Chondrocyte (in vitro differentiated cells): Measurements from ENCODE around the gene ZFAND3. TPM values are rescaled to one million over a fixed set of nuclear protein-coding genes. Genes with fewer than 3 reads are reported as not detected.
A peak's percentile ranks its signal among the peaks of the same experiment; 100 is the strongest.

Experiments
- DNase-seq: peaks from one replicate; pipeline ENCODE4 v3.0.0; 2021; ENCODE audit warnings: mixed read lengths, low spot score
- H3K27ac Mint-ChIP-seq: one replicate; pipeline ENCODE4 v1.8.0; 2021; ENCODE audit warnings: mild to moderate bottlenecking, moderate library complexity, mixed read lengths; ENCODE audit not compliant: unreplicated experiment
- H3K27me3 Mint-ChIP-seq: 2 replicates; pipeline ENCODE4 v1.8.0; 2021; ENCODE audit warnings: low read depth, mixed read lengths
- H3K36me3 Mint-ChIP-seq: 2 replicates; pipeline ENCODE4 v1.8.0; 2021; ENCODE audit warnings: low read depth, mixed read lengths
- H3K4me1 Mint-ChIP-seq: 2 replicates; pipeline ENCODE4 v1.8.0; 2021; ENCODE audit warnings: low read depth, mild to moderate bottlenecking, mixed read lengths
- H3K4me3 Mint-ChIP-seq: one replicate; pipeline ENCODE4 v1.8.0; 2021; ENCODE audit warnings: mild to moderate bottlenecking, moderate library complexity, mixed read lengths; ENCODE audit not compliant: unreplicated experiment
- H3K9me3 Mint-ChIP-seq: 2 replicates; pipeline ENCODE4 v1.8.0; 2021; ENCODE audit warnings: low read depth, mixed read lengths
- CTCF ChIP-seq: fragments of 200-600 bp; sonication (generic); IDR thresholded peaks from 2 replicates; pipeline ENCODE4 v1.5.0; 2021; ENCODE audit warnings: antibody characterized with exemption, mild to moderate bottlenecking, moderate library complexity
- total RNA-seq: library from RNA; stranded (reverse); gene quantifications from 3 replicates; pipeline ENCODE4 v1.2.1, GENCODE V29; 2021

ZFAND3 gene
- total RNA-seq, 1 donor from 2014 or later = 98.5 TPM

DNA sequence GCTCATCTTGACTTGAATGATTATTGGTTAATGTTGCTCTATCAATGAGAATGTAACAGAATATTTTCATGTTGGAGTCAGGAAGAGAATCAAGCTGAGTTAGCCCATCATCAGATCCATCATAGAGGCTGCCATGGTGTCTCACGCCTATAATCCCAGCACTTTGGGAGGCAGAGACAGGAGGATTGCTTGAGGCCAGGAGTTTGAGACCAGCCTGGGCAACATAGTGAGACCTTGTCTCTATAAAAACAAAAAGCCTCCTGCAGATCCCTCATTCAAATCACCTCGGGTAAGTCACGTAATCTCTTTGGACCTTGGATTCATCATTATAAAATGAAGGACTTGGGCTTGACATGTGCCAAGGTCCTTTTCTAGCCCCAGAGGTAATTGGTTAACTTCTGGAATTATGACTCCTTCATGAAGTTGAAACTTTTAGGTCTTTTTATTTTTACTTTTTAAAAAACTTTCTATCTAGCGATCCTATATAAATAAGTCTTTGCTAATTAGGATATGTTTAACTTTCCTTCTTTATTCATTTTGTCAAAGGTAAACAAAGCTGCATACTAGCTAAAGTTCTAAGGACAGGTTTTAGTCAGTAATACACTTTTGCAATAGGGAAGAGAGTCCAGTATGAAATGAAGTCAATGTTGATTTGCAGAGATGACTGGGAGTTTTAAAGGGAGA lies 110.9 kb downstream of the ZFAND3 start:
- TF ChIP-seq CTCF = no peak
- no peak for DNase-seq
- H3K9me3 Mint-ChIP-seq = no peaks in the 10 kb centered on the region
- H3K27ac Mint-ChIP-seq = peak overlapping the region; percentile 25
- H3K4me1 Mint-ChIP-seq = peaks cover 54% of the 10 kb centered on the region
- H3K4me3 Mint-ChIP-seq = no peak overlapping the region
- H3K27me3 Mint-ChIP-seq = no peaks in the 10 kb centered on the region
- peaks cover 1% of the 10 kb centered on the region for H3K36me3 Mint-ChIP-seq

GRCh38 chr6:37931066-37931465 lies 111.5 kb downstream of the ZFAND3 start:
- Mint-ChIP-seq H3K9me3 (no peaks in the 10 kb centered on the region), H3K4me3 (no peak overlapping the region), H3K27ac (peak overlapping the region; percentile 25), H3K4me1 (peaks cover 50% of the 10 kb centered on the region), H3K27me3 (no peaks in the 10 kb centered on the region), H3K36me3 (peaks cover 1% of the 10 kb centered on the region)
- no peak for TF ChIP-seq CTCF
- DNase-seq = no peak

DNA sequence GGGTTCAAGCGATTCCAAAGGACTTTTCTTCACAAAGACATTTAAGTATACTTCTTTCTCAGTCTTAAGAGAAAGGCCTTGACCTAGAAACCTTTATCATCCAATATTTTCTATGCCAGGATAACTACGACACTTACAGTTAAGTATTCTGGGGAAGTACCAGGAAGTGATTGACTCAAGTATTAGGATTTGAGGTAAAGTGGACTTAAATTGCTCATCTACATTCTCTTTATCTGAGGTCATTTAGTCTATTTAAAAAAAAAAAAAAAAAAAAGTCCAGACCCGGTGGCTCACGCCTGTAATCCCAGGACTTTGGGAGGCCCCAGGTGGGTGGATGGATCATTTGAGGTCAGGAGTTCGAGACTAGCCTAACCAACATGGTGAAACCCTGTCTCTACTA lies 114.7 kb downstream of the ZFAND3 start:
- Mint-ChIP-seq H3K9me3 (no peaks in the 10 kb centered on the region), H3K36me3 (peaks cover 3% of the 10 kb centered on the region), H3K4me1 (peaks cover 62% of the 10 kb centered on the region), H3K27ac (no peak overlapping the region), H3K27me3 (no peaks in the 10 kb centered on the region), H3K4me3 (no peak overlapping the region)
- no peak for DNase-seq
- no peak for TF ChIP-seq CTCF

DNA sequence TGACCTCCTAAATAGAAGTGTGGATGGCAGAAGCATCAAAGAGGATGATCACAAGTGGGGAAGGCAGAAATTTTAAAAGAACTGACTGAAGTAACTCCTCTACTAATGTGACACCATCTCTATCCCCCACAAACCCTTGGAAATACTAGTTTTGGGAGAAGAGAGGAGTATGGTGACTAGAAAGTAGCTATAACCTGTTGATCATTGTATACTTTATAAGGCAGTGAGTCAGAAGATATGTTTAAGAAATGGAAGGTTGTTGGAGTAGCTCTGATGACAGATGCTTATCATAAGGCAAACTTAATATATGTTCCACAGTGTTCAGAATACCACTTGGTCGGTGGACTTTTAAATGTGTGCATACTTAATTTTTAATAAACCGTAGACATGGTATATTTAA lies 116.6 kb downstream of the ZFAND3 start:
- TF ChIP-seq CTCF = no peak
- peaks cover 4% of the 10 kb centered on the region for H3K36me3 Mint-ChIP-seq
- H3K27me3 Mint-ChIP-seq = no peaks in the 10 kb centered on the region
- H3K9me3 Mint-ChIP-seq = no peaks in the 10 kb centered on the region
- no peak for DNase-seq
- no peak overlapping the region for H3K4me3 Mint-ChIP-seq
- H3K4me1 Mint-ChIP-seq = peaks cover 52% of the 10 kb centered on the region
- no peak overlapping the region for H3K27ac Mint-ChIP-seq

GRCh38 chr6:37936906-37937305 lies 117.4 kb downstream of the ZFAND3 start:
- no peak for DNase-seq
- no peaks in the 10 kb centered on the region for H3K27me3 Mint-ChIP-seq
- no peak overlapping the region for H3K4me3 Mint-ChIP-seq
- no peak for TF ChIP-seq CTCF
- peaks cover 47% of the 10 kb centered on the region for H3K4me1 Mint-ChIP-seq
- H3K36me3 Mint-ChIP-seq = peaks cover 4% of the 10 kb centered on the region
- H3K27ac Mint-ChIP-seq = peak overlapping the region; percentile 5
- H3K9me3 Mint-ChIP-seq = no peaks in the 10 kb centered on the region
